BJ (cell line): Measurements from ENCODE around the gene TOR1B. TPM values are rescaled to one million over a fixed set of nuclear protein-coding genes. Genes with fewer than 3 reads are reported as not detected.
A peak's percentile ranks its signal among the peaks of the same experiment; 100 is the strongest.

Experiments
- CTCF ChIA-PET: fragments of 350-600 bp; formaldehyde crosslinking; extraction: SDS; loops from one replicate; lab custom pipeline; 2021; ENCODE audit warnings: antibody characterized with exemption, inconsistent platforms; lab: Yijun Ruan, JAX
- POLR2A ChIA-PET: fragments of 300-600 bp; sonication (Branson Sonifier 250); formaldehyde crosslinking; extraction: SDS; loops from one replicate; lab custom pipeline; 2021; ENCODE audit warnings: antibody characterized with exemption; lab: Charles Lee
- DNase-seq: peaks from one replicate; pipeline ENCODE4 v3.0.0-alpha.2; 2011; ENCODE audit warnings: low read depth
- H3K27me3 ChIP-seq: 2 replicates; pipeline ENCODE4 v1.6.0; 2011; ENCODE audit warnings: low read length; ENCODE audit not compliant: control insufficient read depth, insufficient read depth
- H3K36me3 ChIP-seq: 2 replicates; pipeline ENCODE4 v1.5.1; 2011; ENCODE audit warnings: low read length; ENCODE audit not compliant: control insufficient read depth, insufficient read depth
- H3K4me3 ChIP-seq: 2 replicates; pipeline ENCODE4 v1.5.1; 2011; ENCODE audit warnings: low read depth, mild to moderate bottlenecking, control low read depth, low read length
- CTCF ChIP-seq: IDR thresholded peaks from 2 replicates; pipeline ENCODE4 v1.5.1; 2011; ENCODE audit warnings: low read depth, mild to moderate bottlenecking, control low read depth, inconsistent platforms, low read length, moderate library complexity; ENCODE audit not compliant: insufficient read depth
- polyA plus RNA-seq: library from polyadenylated mRNA; depleted of rRNA; stranded (reverse); fragments of >200 nt; gene quantifications from 2 replicates; pipeline ENCODE4 v1.2.3, GENCODE V29; 2011

The TOR1B gene
- polyA plus RNA-seq, 1 experiment = 26.8 TPM

GRCh38 chr9:129822898-129823541 is 20.0 kb downstream of the TOR1B start:
- DNase-seq = no peak
- Histone ChIP-seq H3K27me3 (no peaks in the 10 kb centered on the region), H3K4me3 (peak overlapping the region; percentile 96), H3K36me3 (peaks cover 18% of the 10 kb centered on the region)
- ChIA-PET POLR2A (interaction anchor here (0.6 kb wide), 1 partner anchor 1452 kb away, joined by 12 read pairs; the partner anchor contains the start of gene URM1), CTCF (no interaction called here)
- no peak for TF ChIP-seq CTCF

DNA sequence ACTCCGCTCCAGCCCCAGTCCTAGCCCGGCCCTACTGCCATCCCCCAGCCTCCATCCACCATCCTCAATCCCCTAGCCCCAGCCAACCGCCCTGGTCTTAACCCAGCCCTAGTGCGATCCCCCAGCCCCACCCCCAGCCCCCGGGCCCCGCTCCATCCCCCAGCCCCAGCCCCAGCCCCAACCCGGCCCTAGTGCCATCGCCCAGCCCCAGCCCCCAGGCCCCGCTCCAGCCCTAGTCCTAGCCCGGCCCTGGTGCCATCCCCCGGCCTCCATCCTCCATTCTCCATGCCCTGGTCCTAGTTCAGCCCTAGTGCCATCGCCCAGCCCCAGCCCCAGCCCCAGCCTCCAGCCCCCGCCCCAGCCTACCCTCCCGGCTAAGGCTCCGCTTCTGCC is 20.6 kb downstream of the TOR1B start:
- Histone ChIP-seq H3K4me3 (peak overlapping the region; percentile 96), H3K36me3 (peaks cover 14% of the 10 kb centered on the region), H3K27me3 (no peaks in the 10 kb centered on the region)
- CTCF ChIA-PET = no interaction called here
- no peak for DNase-seq
- POLR2A ChIA-PET = no interaction called here
- TF ChIP-seq CTCF = no peak

DNA sequence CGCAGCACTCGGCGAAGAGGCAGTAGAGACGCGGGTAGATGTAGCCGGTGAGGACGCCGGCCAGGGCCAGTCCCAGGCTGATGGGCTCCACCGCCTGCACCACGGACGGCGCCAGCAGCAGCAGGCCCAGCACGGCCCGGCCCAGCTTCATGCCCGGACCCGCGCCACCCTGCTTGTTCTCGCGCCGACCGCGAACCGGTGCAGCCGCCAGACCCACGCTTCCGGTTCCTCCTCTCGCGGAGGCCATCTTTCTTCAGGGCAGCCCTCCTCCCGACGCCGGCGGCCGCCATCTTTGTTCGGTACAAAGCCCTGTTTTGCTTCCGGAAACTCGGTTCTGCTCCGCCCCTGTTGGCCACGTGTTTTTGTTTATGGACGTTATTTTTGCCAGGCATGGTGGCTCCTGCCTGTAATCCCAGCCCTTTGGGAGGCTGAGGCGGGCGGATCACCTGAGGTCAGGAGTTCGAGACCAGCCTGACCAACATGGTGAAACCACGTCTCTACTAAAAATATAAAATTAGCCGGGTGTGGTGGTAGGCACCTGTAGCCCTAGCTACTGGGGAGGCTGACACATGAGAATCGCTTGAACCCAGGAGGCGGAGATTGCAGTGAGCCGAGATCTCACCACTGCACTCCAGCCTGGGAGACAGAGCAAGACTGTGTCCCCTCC is 21.1 kb downstream of the TOR1B start, which contains the start of gene TOR1A:
TSS of gene TOR1A (minus strand) at position 202 of the 667 bp plus-strand sequence. CDS start at position 151, 51 bp downstream.
- DNase-seq = peak; percentile 76
- Histone ChIP-seq H3K4me3 (peak within 1 kb of the TSS; percentile 96), H3K27me3 (no peaks in the 10 kb centered on the region), H3K36me3 (peaks cover 13% of the 10 kb centered on the region)
- ChIA-PET POLR2A (no interaction called here), CTCF (no interaction called here)
- no peak for TF ChIP-seq CTCF

DNA sequence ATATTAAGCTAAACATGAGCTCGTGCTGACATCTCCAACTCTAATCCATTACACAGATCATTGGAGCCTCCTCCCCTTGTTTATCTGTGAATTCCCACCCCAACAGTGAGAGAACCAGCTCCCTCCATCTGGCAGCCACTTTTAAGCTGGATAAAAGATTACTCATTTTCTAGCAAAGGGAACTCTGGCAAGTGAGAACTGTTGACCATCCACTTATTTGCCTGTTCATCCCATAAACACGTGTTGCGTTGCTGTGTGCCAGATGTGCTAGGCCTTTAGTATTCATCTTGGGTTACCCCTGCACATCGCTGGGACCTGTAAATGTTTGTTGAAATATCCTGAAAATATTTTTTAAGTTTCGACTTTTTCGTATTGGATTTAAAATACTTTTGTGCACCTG is 23.4 kb downstream of the TOR1B start:
- TF ChIP-seq CTCF = no peak
- Histone ChIP-seq H3K4me3 (no peak overlapping the region), H3K27me3 (no peaks in the 10 kb centered on the region), H3K36me3 (peaks cover 12% of the 10 kb centered on the region)
- ChIA-PET POLR2A (no interaction called here), CTCF (interaction anchor here (0.6 to 1.1 kb wide), 3 partner anchors 16 to 731 kb away, joined by 3 to 5 read pairs (median 4); no protein-coding TSS in a partner anchor)
- DNase-seq = no peak

GRCh38 chr9:129826759-129827158 is 23.8 kb downstream of the TOR1B start:
- no peak overlapping the region for H3K4me3 ChIP-seq
- CTCF ChIA-PET = interaction anchor here (1.0 to 1.1 kb wide), 2 partner anchors 16 to 69 kb away, joined by 4 to 5 read pairs; no protein-coding TSS in a partner anchor
- POLR2A ChIA-PET = no interaction called here

More at GRCh38 chr9:129826759-129827158, 23.8 kb downstream of the TOR1B start:
- DNase-seq = no peak
- Histone ChIP-seq H3K27me3 (no peaks in the 10 kb centered on the region), H3K36me3 (peaks cover 12% of the 10 kb centered on the region)
- no peak for TF ChIP-seq CTCF
